ENCODE data around the gene BGN. TPM values are rescaled to one million over a fixed set of nuclear protein-coding genes. Genes with fewer than 3 reads are reported as not detected.

Gene BGN
- polyA plus RNA-seq, 3 donors: not detected

GRCh38 chrX:153522259-153522658, 27.5 kb downstream of the BGN start:
- H3K4me1 ChIP-seq (ENCODE audit: control insufficient read depth in 1 of 2, insufficient read depth in 2 of 2, low read length in 2 of 2): no peaks in the 10 kb centered on the region
- no peak overlapping the region for H3K9ac ChIP-seq (ENCODE audit: insufficient read depth, low read length, poor library complexity, severe bottlenecking)
- H3K4me3 ChIP-seq (replicated peaks in 1 of 3; ENCODE audit: low read depth in 2 of 3, low read length in 3 of 3): no peak overlapping the region
- no peak for TF ChIP-seq CTCF (IDR thresholded peaks at IDR 0.05)
- H3K27ac Mint-ChIP-seq: no peak overlapping the region
- intact Hi-C loops (cut with micrococcal nuclease): no loop called here
- no peak overlapping the region for H3K4me2 ChIP-seq (replicated peaks; ENCODE audit: extremely low read depth, low read length, poor library complexity, severe bottlenecking)
- no peak overlapping the region for H2AFZ ChIP-seq (ENCODE audit: insufficient read depth, low read depth, low read length, poor library complexity, severe bottlenecking)
- peaks cover 6 to 11% of the 10 kb centered on the region in 2 donors for H3K27me3 ChIP-seq (ENCODE audit: control insufficient read depth in 2 of 2, insufficient read depth in 2 of 2, low read length in 2 of 2)
- H4K20me1 ChIP-seq (ENCODE audit: insufficient read depth, low read length): no peaks in the 10 kb centered on the region
- H3K79me2 ChIP-seq (ENCODE audit: insufficient read depth, low read length): no peaks in the 10 kb centered on the region
- WGBS (ENCODE audit: insufficient coverage): 50% methylated on average over 10 of the region's 12 CpGs
- no peaks in the 10 kb centered on the region for H3K36me3 ChIP-seq (replicated peaks in 1 of 2; ENCODE audit: control insufficient read depth in 1 of 2, insufficient read depth in 2 of 2, low read length in 2 of 2)
- peaks cover 19 to 52% (median 31%) of the 10 kb centered on the region in 3 donors for H3K27me3 Mint-ChIP-seq (ENCODE audit: low read depth in 3 of 3)
- no peak overlapping the region for H3K27ac ChIP-seq (ENCODE audit: low read depth in 1 of 2, low read length in 2 of 2)
- peaks cover 0 to 4% (median 0%) of the 10 kb centered on the region in 7 donors for H3K9me3 Mint-ChIP-seq
- DNase-seq: no peak
- no peaks in the 10 kb centered on the region for H3K4me1 Mint-ChIP-seq
- H3K9me3 ChIP-seq (replicated peaks in 1 of 2; ENCODE audit: control insufficient read depth in 1 of 2, insufficient read depth in 1 of 2, low read length in 2 of 2): no peaks in the 10 kb centered on the region
- no peaks in the 10 kb centered on the region for H3K36me3 Mint-ChIP-seq
- H3K4me3 Mint-ChIP-seq: no peak overlapping the region

GRCh38 chrX:153523269-153523668, 28.5 kb downstream of the BGN start:
- H3K9ac ChIP-seq (ENCODE audit: insufficient read depth, low read length, poor library complexity, severe bottlenecking): no peak overlapping the region
- Mint-ChIP-seq H3K9me3 (peaks cover 0 to 3% (median 0%) of the 10 kb centered on the region in 7 donors), H3K27ac (no peak overlapping the region), H3K36me3 (no peaks in the 10 kb centered on the region), H3K4me1 (no peaks in the 10 kb centered on the region), H3K27me3 (ENCODE audit: low read depth in 3 of 3) (peaks cover 17 to 51% (median 28%) of the 10 kb centered on the region in 3 donors), H3K4me3 (no peak overlapping the region)
- no peak overlapping the region for H2AFZ ChIP-seq (ENCODE audit: insufficient read depth, low read depth, low read length, poor library complexity, severe bottlenecking)
- H3K27ac ChIP-seq (ENCODE audit: low read depth in 1 of 2, low read length in 2 of 2): no peak overlapping the region
- WGBS (ENCODE audit: insufficient coverage): 100% methylated on average over 1 of the region's 7 CpGs
- no peak overlapping the region for H3K4me3 ChIP-seq (replicated peaks in 1 of 3; ENCODE audit: low read depth in 2 of 3, low read length in 3 of 3)
- intact Hi-C loops (cut with micrococcal nuclease): no loop called here
- DNase-seq: no peak
- no peak overlapping the region for H3K4me2 ChIP-seq (replicated peaks; ENCODE audit: extremely low read depth, low read length, poor library complexity, severe bottlenecking)
- no peaks in the 10 kb centered on the region for H3K9me3 ChIP-seq (replicated peaks in 1 of 2; ENCODE audit: control insufficient read depth in 1 of 2, insufficient read depth in 1 of 2, low read length in 2 of 2)
- H3K4me1 ChIP-seq (ENCODE audit: control insufficient read depth in 1 of 2, insufficient read depth in 2 of 2, low read length in 2 of 2): no peaks in the 10 kb centered on the region
- TF ChIP-seq CTCF (IDR thresholded peaks at IDR 0.05): no peak
- no peaks in the 10 kb centered on the region for H4K20me1 ChIP-seq (ENCODE audit: insufficient read depth, low read length)
- H3K79me2 ChIP-seq (ENCODE audit: insufficient read depth, low read length): no peaks in the 10 kb centered on the region
- H3K36me3 ChIP-seq (replicated peaks in 1 of 2; ENCODE audit: control insufficient read depth in 1 of 2, insufficient read depth in 2 of 2, low read length in 2 of 2): no peaks in the 10 kb centered on the region
- H3K27me3 ChIP-seq (ENCODE audit: control insufficient read depth in 2 of 2, insufficient read depth in 2 of 2, low read length in 2 of 2): peaks cover 6 to 9% of the 10 kb centered on the region in 2 donors

Measured in CD14-positive monocyte (primary cell).